Endometrial microvascular endothelial cells (primary cell): ENCODE measurements around the gene OR7A10. TPM values are rescaled to one million over a fixed set of nuclear protein-coding genes. Genes with fewer than 3 reads are reported as not detected.
"Not testable (repeated sequence)": the region's sequence is repeated elsewhere in the genome, so short reads cannot be mapped to it uniquely, and the experiment has no call there.

Experiments used
- in situ Hi-C: cut with HindIII; loops from 2 replicates; pipeline ENCODE4 v1.10.0; 2017; ENCODE audit warnings: low sequenced_read_pairs, low pct_unique_long_range_greater_than_20kb; ENCODE audit errors: inconsistent ontology term
- total RNA-seq: library from RNA; depleted of rRNA; stranded (reverse); fragments of >200 nt; gene quantifications from one replicate; pipeline ENCODE4 v1.2.3, GENCODE V29; 2015; ENCODE audit errors: inconsistent ontology term

OR7A10 gene
- total RNA-seq, 1 donor from 2014 or later: not detected

GRCh38 chr19:14798760-14799159 is 50.0 kb downstream of the OR7A10 start:
- in situ Hi-C loops: no loop called here

GRCh38 chr19:14796021-14796420 is 52.7 kb downstream of the OR7A10 start:
- in situ Hi-C loops: no loop called here

GRCh38 chr19:14795078-14795721 is 53.5 kb downstream of the OR7A10 start:
- in situ Hi-C loops: no loop called here

- in situ Hi-C loops: not testable (repeated sequence)
Measured at GRCh38 chr19:14792250-14792649, 56.5 kb downstream of the OR7A10 start.

Other genes starting within 250 kb of the OR7A10 start
- not detected for gene ADGRE3, start 174.1 kb downstream of the OR7A10 start, total RNA-seq
- 3.0 TPM for gene ZNF333, start 158.9 kb downstream of the OR7A10 start, total RNA-seq
- gene ADGRE2, start 70.4 kb downstream of the OR7A10 start, total RNA-seq: not detected
- gene OR7A5, start 13.7 kb downstream of the OR7A10 start, total RNA-seq: not detected
- not detected for gene OR7C1, start 13.7 kb downstream of the OR7A10 start, total RNA-seq
- gene OR7A17, start 37.2 kb upstream of the OR7A10 start, total RNA-seq: not detected
- not detected for gene OR7C2, start 92.6 kb upstream of the OR7A10 start, total RNA-seq
- gene SLC1A6, start 130.9 kb upstream of the OR7A10 start, total RNA-seq: not detected
- not detected for gene CASP14, start 200.6 kb upstream of the OR7A10 start, total RNA-seq
- gene OR1I1, start 233.3 kb upstream of the OR7A10 start, total RNA-seq: not detected